Subcutaneous abdominal adipose tissue (tissue), 5 donors: ENCODE results near the gene GDPD4.

ENCODE experiments used
- H3K27ac ChIP-seq: one replicate; pipeline ENCODE4 v1.7.0; 2013; ENCODE audit warnings: low read depth, mild to moderate bottlenecking, inconsistent platforms, low read length, moderate library complexity
- H3K27me3 ChIP-seq, 5 donors: one replicate each; pipeline ENCODE4 v1.7.0; 2013; ENCODE audit warnings: low read length in 5 of 5, inconsistent platforms in 1 of 5; ENCODE audit not compliant: control insufficient read depth in 5 of 5, insufficient read depth in 4 of 5
- H3K36me3 ChIP-seq, 5 donors: one replicate each; pipeline ENCODE4 v1.7.0; 2013; ENCODE audit warnings: low read length in 5 of 5; ENCODE audit not compliant: control insufficient read depth in 5 of 5, insufficient read depth in 5 of 5
- H3K4me1 ChIP-seq, 5 donors: one replicate each; pipeline ENCODE4 v1.7.0; 2013; ENCODE audit warnings: low read length in 5 of 5, mild to moderate bottlenecking in 3 of 5, moderate library complexity in 1 of 5; ENCODE audit not compliant: control insufficient read depth in 5 of 5, insufficient read depth in 5 of 5
- H3K4me3 ChIP-seq, 5 donors: one replicate each; pipeline ENCODE4 v1.7.0; 2013; ENCODE audit warnings: low read length in 5 of 5, low read depth in 1 of 5
- H3K9ac ChIP-seq, 5 donors: one replicate each; pipeline ENCODE4 v1.7.0; 2013; ENCODE audit warnings: low read length in 5 of 5, mild to moderate bottlenecking in 4 of 5, moderate library complexity in 3 of 5
- H3K9me3 ChIP-seq, 5 donors: one replicate each; pipeline ENCODE4 v1.7.0; 2013; ENCODE audit warnings: low read length in 5 of 5; ENCODE audit not compliant: control insufficient read depth in 5 of 5
- donor health status: healthy.
- donor health status: healthy.
- donor health status: healthy.
- donor health status: healthy.
- donor health status: healthy.

The GDPD4 gene

GRCh38 chr11:77202941-77203900 is 98.3 kb downstream of the GDPD4 start:
- no peak overlapping the region for H3K4me3 ChIP-seq
- H3K9ac ChIP-seq, result no peak overlapping the region
- peaks cover 0 to 43% (median 10%) of the 10 kb centered on the region in 5 donors for H3K36me3 ChIP-seq
- H3K9me3 ChIP-seq, result no peaks in the 10 kb centered on the region
- H3K27ac ChIP-seq, result no peak overlapping the region
- peaks cover 1 to 13% (median 6%) of the 10 kb centered on the region in 5 donors for H3K4me1 ChIP-seq
- H3K27me3 ChIP-seq, result no peaks in the 10 kb centered on the region

- Histone ChIP-seq H3K4me1 (peaks cover 0 to 6% (median 0%) of the 10 kb centered on the region in 5 donors), H3K27ac (no peak overlapping the region), H3K4me3 (no peak overlapping the region), H3K27me3 (no peaks in the 10 kb centered on the region), H3K9ac (no peak overlapping the region), H3K36me3 (peaks cover 0 to 46% (median 11%) of the 10 kb centered on the region in 5 donors), H3K9me3 (no peaks in the 10 kb centered on the region)
These were observed 99.3 kb downstream of the GDPD4 start for GRCh38 chr11:77201991-77202841.

- Histone ChIP-seq H3K9me3 (no peaks in the 10 kb centered on the region), H3K36me3 (peaks cover 0 to 44% (median 14%) of the 10 kb centered on the region in 5 donors), H3K27me3 (no peaks in the 10 kb centered on the region), H3K27ac (no peak overlapping the region), H3K9ac (no peak overlapping the region), H3K4me3 (no peak overlapping the region), H3K4me1 (peaks cover 0 to 3% (median 0%) of the 10 kb centered on the region in 5 donors)
These were observed 100.1 kb downstream of the GDPD4 start for GRCh38 chr11:77201370-77201769.

GRCh38 chr11:77200351-77201268 is 100.9 kb downstream of the GDPD4 start:
- Histone ChIP-seq H3K4me3 (no peak overlapping the region), H3K4me1 (no peaks in the 10 kb centered on the region), H3K9ac (no peak overlapping the region), H3K27ac (no peak overlapping the region), H3K27me3 (no peaks in the 10 kb centered on the region), H3K36me3 (peaks cover 0 to 42% (median 14%) of the 10 kb centered on the region in 5 donors), H3K9me3 (no peaks in the 10 kb centered on the region)

GRCh38 chr11:77199137-77199745 is 102.2 kb downstream of the GDPD4 start:
- H3K9ac ChIP-seq, result no peak overlapping the region
- no peak overlapping the region for H3K4me3 ChIP-seq
- peaks cover 0 to 43% (median 13%) of the 10 kb centered on the region in 5 donors for H3K36me3 ChIP-seq
- H3K9me3 ChIP-seq, result no peaks in the 10 kb centered on the region
- H3K27me3 ChIP-seq, result no peaks in the 10 kb centered on the region
- H3K27ac ChIP-seq, result no peak overlapping the region
- H3K4me1 ChIP-seq, result no peaks in the 10 kb centered on the region

- Histone ChIP-seq H3K9ac (no peak overlapping the region), H3K27ac (no peak overlapping the region), H3K9me3 (no peaks in the 10 kb centered on the region), H3K27me3 (no peaks in the 10 kb centered on the region), H3K4me1 (no peaks in the 10 kb centered on the region), H3K36me3 (peaks cover 0 to 45% (median 15%) of the 10 kb centered on the region in 5 donors), H3K4me3 (no peak overlapping the region)
These were observed 103.0 kb downstream of the GDPD4 start for GRCh38 chr11:77198440-77198849.

GRCh38 chr11:77197626-77198320 is 103.7 kb downstream of the GDPD4 start:
- Histone ChIP-seq H3K4me1 (no peaks in the 10 kb centered on the region), H3K36me3 (peaks cover 0 to 46% (median 15%) of the 10 kb centered on the region in 5 donors), H3K27me3 (no peaks in the 10 kb centered on the region), H3K9me3 (no peaks in the 10 kb centered on the region), H3K27ac (no peak overlapping the region), H3K4me3 (no peak overlapping the region), H3K9ac (no peak overlapping the region)

GRCh38 chr11:77196961-77197360 is 104.5 kb downstream of the GDPD4 start:
- Histone ChIP-seq H3K27ac (no peak overlapping the region), H3K9me3 (no peaks in the 10 kb centered on the region), H3K9ac (no peak overlapping the region), H3K27me3 (no peaks in the 10 kb centered on the region), H3K4me3 (no peak overlapping the region), H3K36me3 (peaks cover 0 to 48% (median 12%) of the 10 kb centered on the region in 5 donors), H3K4me1 (peaks cover 0 to 2% (median 0%) of the 10 kb centered on the region in 5 donors)
